ENCODE data around the gene DDX39A.
A peak's percentile ranks its signal among the peaks of the same experiment; 100 is the strongest.
"Not testable (repeated sequence)": the region's sequence is repeated elsewhere in the genome, so short reads cannot be mapped to it uniquely, and the experiment has no call there.

The DDX39A gene

GRCh38 chr19:14370940-14371280 is 48.2 kb downstream of the DDX39A start:
- intact Hi-C loops (cut with DNase I) = no loop called here
- DNase-seq = no peak

- DNase-seq = no peak
- intact Hi-C loops (cut with DNase I) = no loop called here
Observed at GRCh38 chr19:14370169-14370939, 48.8 kb downstream of the DDX39A start.

GRCh38 chr19:14369399-14370168 is 49.6 kb downstream of the DDX39A start:
- intact Hi-C loops (cut with DNase I) = no loop called here
- no peak for DNase-seq

GRCh38 chr19:14368011-14368513 is 51.1 kb downstream of the DDX39A start:
- no peak for DNase-seq
- intact Hi-C loops (cut with DNase I) = no loop called here

- intact Hi-C loops (cut with DNase I) = no loop called here
- no peak for DNase-seq
Observed at GRCh38 chr19:14367016-14367415, 52.1 kb downstream of the DDX39A start.

GRCh38 chr19:14366529-14366928 is 52.6 kb downstream of the DDX39A start:
- intact Hi-C loops (cut with DNase I) = no loop called here
- peak in 32 of 42 donors; percentile 13 to 62 (median 44) for DNase-seq

GRCh38 chr19:14364098-14364443 is 55.1 kb downstream of the DDX39A start:
- intact Hi-C loops (cut with DNase I); DNase-seq: not testable (repeated sequence)

GRCh38 chr19:14363183-14364097 is 55.7 kb downstream of the DDX39A start:
- intact Hi-C loops (cut with DNase I) = no loop called here
- DNase-seq = peak in 24 of 42 donors; percentile 14 to 60 (median 32)

GRCh38 chr19:14361824-14362223 is 57.3 kb downstream of the DDX39A start:
- intact Hi-C loops (cut with DNase I) = no loop called here
- no peak for DNase-seq
